ENCODE measurements around the gene SMCO2. TPM values are rescaled to one million over a fixed set of nuclear protein-coding genes. Genes with fewer than 3 reads are reported as not detected.

Gene SMCO2
- total RNA-seq, 1 donor from 2014 or later, result 0.47 TPM

- intact Hi-C loops (cut with DNase I), result no loop called here
- Histone ChIP-seq H3K4me3 (no peak overlapping the region), H3K4me1 (no peaks in the 10 kb centered on the region), H3K36me3 (no peaks in the 10 kb centered on the region), H3K27me3 (ENCODE audit: low read depth) (no peaks in the 10 kb centered on the region), H3K27ac (no peak overlapping the region), H3K9me3 (no peaks in the 10 kb centered on the region)
- ATAC-seq (no peak), DNase-seq (no peak)
- no peak for TF ChIP-seq CTCF (IDR thresholded peaks at IDR 0.05)
These were observed 6.9 kb downstream of the SMCO2 start for GRCh38 chr12:27453421-27453820.

- intact Hi-C loops (cut with DNase I), result no loop called here
- Histone ChIP-seq H3K4me3 (no peak overlapping the region), H3K4me1 (no peaks in the 10 kb centered on the region), H3K27me3 (ENCODE audit: low read depth) (no peaks in the 10 kb centered on the region), H3K9me3 (no peaks in the 10 kb centered on the region), H3K27ac (no peak overlapping the region), H3K36me3 (no peaks in the 10 kb centered on the region)
- DNase-seq (no peak), ATAC-seq (no peak)
- no peak for TF ChIP-seq CTCF (IDR thresholded peaks at IDR 0.05)
These were observed 9.1 kb downstream of the SMCO2 start for GRCh38 chr12:27455589-27455988.

- TF ChIP-seq CTCF (IDR thresholded peaks at IDR 0.05), result no peak
- H3K36me3 ChIP-seq, result no peaks in the 10 kb centered on the region
- intact Hi-C loops (cut with DNase I), result no loop called here
- no peak overlapping the region for H3K27ac ChIP-seq
- H3K27me3 ChIP-seq (ENCODE audit: low read depth), result no peaks in the 10 kb centered on the region
- H3K4me3 ChIP-seq, result no peak overlapping the region
- DNase-seq, result no peak
- peaks cover 2% of the 10 kb centered on the region for H3K4me1 ChIP-seq
- ATAC-seq, result no peak
- H3K9me3 ChIP-seq, result no peaks in the 10 kb centered on the region
These were observed 10.1 kb downstream of the SMCO2 start for GRCh38 chr12:27456618-27457017.

- intact Hi-C loops (cut with DNase I), result no loop called here
- no peak overlapping the region for H3K4me3 ChIP-seq
- H3K27me3 ChIP-seq (ENCODE audit: low read depth), result no peaks in the 10 kb centered on the region
- no peak overlapping the region for H3K27ac ChIP-seq
- H3K36me3 ChIP-seq, result no peaks in the 10 kb centered on the region
- H3K9me3 ChIP-seq, result no peaks in the 10 kb centered on the region
- no peak for DNase-seq
- ATAC-seq, result no peak
- peaks cover 8% of the 10 kb centered on the region for H3K4me1 ChIP-seq
- TF ChIP-seq CTCF (IDR thresholded peaks at IDR 0.05), result no peak
These were observed 14.0 kb downstream of the SMCO2 start for GRCh38 chr12:27460471-27460978.

GRCh38 chr12:27462151-27462694 lies 15.7 kb downstream of the SMCO2 start:
- Histone ChIP-seq H3K27me3 (ENCODE audit: low read depth) (no peaks in the 10 kb centered on the region), H3K27ac (no peak overlapping the region), H3K4me3 (no peak overlapping the region), H3K36me3 (no peaks in the 10 kb centered on the region), H3K4me1 (peaks cover 8% of the 10 kb centered on the region), H3K9me3 (no peaks in the 10 kb centered on the region)
- TF ChIP-seq CTCF (IDR thresholded peaks at IDR 0.05), result no peak
- ATAC-seq (peak in 1 of 2 donors; percentile 11), DNase-seq (no peak)
- intact Hi-C loops (cut with DNase I), result no loop called here

Measured in lower lobe of right lung (tissue), 2 donors.